IMR-90 (cell line): ENCODE results near the gene LAG3. TPM values are rescaled to one million over a fixed set of nuclear protein-coding genes. Genes with fewer than 3 reads are reported as not detected.

Source experiments
- ATAC-seq: fragments of 200-7000 bp; cut with Tn5 transposase; 2 replicates; pipeline ENCODE4 v1.9.1; 2020; ENCODE audit warnings: low read depth, mild to moderate bottlenecking, moderate library complexity
- BruUV-seq: library from RNA; stranded (reverse); fragments of 400-500 nt; replicated peaks from 2 replicates; lab custom pipeline; 2021; lab: Mats Ljungman, UMichigan
- CTCF ChIA-PET: fragments of 300-600 bp; formaldehyde crosslinking; extraction: SDS; loops from one replicate; lab custom pipeline; 2021; ENCODE audit warnings: antibody characterized with exemption; lab: Yijun Ruan, JAX
- POLR2A ChIA-PET: fragments of 300-600 bp; sonication (Branson Sonifier 250); formaldehyde crosslinking; loops from one replicate; lab custom pipeline; 2022; ENCODE audit warnings: antibody characterized with exemption; ENCODE audit not compliant: unreplicated experiment; lab: Charles Lee
- DNase-seq: peaks from one replicate; pipeline ENCODE4 v3.0.0; 2013
- H2AFZ ChIP-seq: replicated peaks from 2 replicates; pipeline ENCODE3; 2013; ENCODE audit warnings: low read length, mild to moderate bottlenecking; ENCODE audit not compliant: poor library complexity
- H2AK5ac ChIP-seq: 2 replicates; pipeline ENCODE4 v1.6.1; 2013; ENCODE audit warnings: low read depth, low read length, inconsistent platforms
- H2AK9ac ChIP-seq: replicated peaks from 2 replicates; pipeline ENCODE3; 2013; ENCODE audit warnings: mild to moderate bottlenecking, low read depth, low read length, moderate library complexity; ENCODE audit not compliant: poor library complexity
- H2BK120ac ChIP-seq: 2 replicates; pipeline ENCODE4 v1.6.1; 2013; ENCODE audit warnings: low read depth, low read length, inconsistent platforms
- H2BK15ac ChIP-seq: 3 replicates; pipeline ENCODE4 v1.6.1; 2013; ENCODE audit warnings: low read depth, low read length, inconsistent platforms
- H2BK20ac ChIP-seq: 2 replicates; pipeline ENCODE4 v1.6.1; 2013; ENCODE audit warnings: low read depth, mild to moderate bottlenecking, inconsistent platforms, low read length, moderate library complexity
- H2BK5ac ChIP-seq: 2 replicates; pipeline ENCODE4 v1.6.1; 2013; ENCODE audit warnings: mild to moderate bottlenecking, low read depth, low read length, inconsistent platforms; ENCODE audit not compliant: poor library complexity, severe bottlenecking
- H3K14ac ChIP-seq: replicated peaks from 2 replicates; pipeline ENCODE4 v1.6.1; 2013; ENCODE audit warnings: low read depth, low read length, inconsistent platforms
- H3K18ac ChIP-seq: 2 replicates; pipeline ENCODE4 v1.6.1; 2013; ENCODE audit warnings: low read depth, low read length, control low read depth
- H3K23ac ChIP-seq: 2 replicates; pipeline ENCODE4 v1.6.1; 2013; ENCODE audit warnings: low read depth, low read length, inconsistent platforms
- H3K27ac ChIP-seq: 2 replicates; pipeline ENCODE4 v1.5.1; 2013; ENCODE audit warnings: mild to moderate bottlenecking, control low read depth, low read length; ENCODE audit not compliant: insufficient read depth
- H3K27me3 ChIP-seq: 2 replicates; pipeline ENCODE4 v1.6.1; 2013; ENCODE audit warnings: low read length; ENCODE audit not compliant: control insufficient read depth, insufficient read depth
- H3K36me3 ChIP-seq: 2 replicates; pipeline ENCODE4 v1.6.1; 2013; ENCODE audit warnings: low read length, mixed read lengths; ENCODE audit not compliant: control insufficient read depth, insufficient read depth
- H3K4ac ChIP-seq: 2 replicates; pipeline ENCODE4 v1.6.1; 2013; ENCODE audit warnings: low read depth, low read length, inconsistent platforms
- H3K4me1 ChIP-seq: 2 replicates; pipeline ENCODE4 v1.6.1; 2013; ENCODE audit warnings: low read length, mixed read lengths; ENCODE audit not compliant: control insufficient read depth, insufficient read depth
- H3K4me2 ChIP-seq: 2 replicates; pipeline ENCODE4 v1.6.1; 2013; ENCODE audit warnings: low read depth, mild to moderate bottlenecking, control low read depth, low read length, moderate library complexity
- H3K4me3 ChIP-seq: 2 replicates; pipeline ENCODE4 v1.5.1; 2013; ENCODE audit warnings: low read depth, mild to moderate bottlenecking, control low read depth, low read length, moderate library complexity; ENCODE audit not compliant: insufficient read depth
- H3K56ac ChIP-seq: 2 replicates; pipeline ENCODE4 v1.6.1; 2013; ENCODE audit warnings: low read length, inconsistent platforms; ENCODE audit not compliant: insufficient read depth; ENCODE audit errors: extremely low read depth
- H3K79me1 ChIP-seq, 2 experiments: 2 replicates each; pipeline ENCODE4 v1.6.1; 2013; ENCODE audit warnings: low read length in 2 of 2, inconsistent platforms in 1 of 2, low read depth in 1 of 2
- H3K9ac ChIP-seq: 2 replicates; pipeline ENCODE4 v1.6.1; 2013; ENCODE audit warnings: low read depth, low read length, control low read depth
- H3K9me1 ChIP-seq: 2 replicates; pipeline ENCODE4 v1.6.1; 2013; ENCODE audit warnings: low read length, inconsistent platforms; ENCODE audit not compliant: insufficient read depth
- H3K9me3 ChIP-seq: 2 replicates; pipeline ENCODE4 v1.6.1; 2013; ENCODE audit warnings: low read length; ENCODE audit not compliant: control insufficient read depth, insufficient read depth
- H4K20me1 ChIP-seq: 2 replicates; pipeline ENCODE4 v1.6.1; 2013; ENCODE audit warnings: low read length, inconsistent platforms; ENCODE audit not compliant: insufficient read depth
- H4K5ac ChIP-seq: 2 replicates; pipeline ENCODE4 v1.6.1; 2013; ENCODE audit warnings: mild to moderate bottlenecking, low read depth, low read length, control low read depth
- H4K8ac ChIP-seq, 2 experiments: 2 replicates each; pipeline ENCODE4 v1.6.1; 2013; ENCODE audit warnings: low read depth in 2 of 2, low read length in 2 of 2, control low read depth in 1 of 2, inconsistent platforms in 1 of 2
- H4K91ac ChIP-seq: 2 replicates; pipeline ENCODE4 v1.6.1; 2013; ENCODE audit warnings: low read depth, low read length, inconsistent platforms; ENCODE audit not compliant: insufficient read depth
- BHLHE40 ChIP-seq: fragments of 150-350 bp; IDR thresholded peaks from 2 replicates; pipeline ENCODE4 v1.6.1; 2016; ENCODE audit warnings: mild to moderate bottlenecking, low read depth, low read length
- CEBPB ChIP-seq: IDR thresholded peaks from 2 replicates; pipeline ENCODE4 v1.6.1; 2012; ENCODE audit warnings: low read depth, low read length, improper control_type of control experiment
- CHD1 ChIP-seq: IDR thresholded peaks from 2 replicates; pipeline ENCODE4 v1.6.1; 2012; ENCODE audit warnings: low read depth, low read length, improper control_type of control experiment
- CTCF ChIP-seq: conservative IDR thresholded peaks from 2 replicates; pipeline ENCODE4 v1.5.1; 2012; ENCODE audit warnings: mild to moderate bottlenecking, low read depth, low read length, improper control_type of control experiment
- ELK1 ChIP-seq: fragments of 150-350 bp; IDR thresholded peaks from 2 replicates; pipeline ENCODE4 v1.6.1; 2016; ENCODE audit warnings: low read depth, mild to moderate bottlenecking, low read length, moderate library complexity, borderline replicate concordance
- FOS ChIP-seq: fragments of 150-350 bp; IDR thresholded peaks from 2 replicates; pipeline ENCODE4 v1.6.1; 2016; ENCODE audit warnings: low read depth, low read length
- MAFK ChIP-seq: IDR thresholded peaks from 2 replicates; pipeline ENCODE4 v1.6.1; 2012; ENCODE audit warnings: low read depth, low read length, improper control_type of control experiment
- MAZ ChIP-seq: IDR thresholded peaks from 2 replicates; pipeline ENCODE4 v1.6.1; 2012; ENCODE audit warnings: low read depth, mild to moderate bottlenecking, low read length, improper control_type of control experiment, moderate library complexity, borderline replicate concordance
- MXI1 ChIP-seq: IDR thresholded peaks from 2 replicates; pipeline ENCODE4 v1.6.1; 2012; ENCODE audit warnings: low read depth, mild to moderate bottlenecking, low read length, moderate library complexity, borderline replicate concordance
- NFE2L2 ChIP-seq: fragments of 150-350 bp; IDR thresholded peaks from 2 replicates; pipeline ENCODE4 v1.6.1; 2016; ENCODE audit warnings: low read depth, mild to moderate bottlenecking, low read length
- POLR2A ChIP-seq: IDR thresholded peaks from 2 replicates; pipeline ENCODE4 v1.6.1; 2012; ENCODE audit warnings: mild to moderate bottlenecking, low read depth, low read length
- RAD21 ChIP-seq: IDR thresholded peaks from 2 replicates; pipeline ENCODE4 v1.6.1; 2012; ENCODE audit warnings: low read length, improper control_type of control experiment
- RFX5 ChIP-seq: IDR thresholded peaks from 2 replicates; pipeline ENCODE4 v1.8.0; 2012; ENCODE audit warnings: low read depth, mild to moderate bottlenecking, low read length, moderate library complexity
- SMC3 ChIP-seq: fragments of 150-350 bp; IDR thresholded peaks from 2 replicates; pipeline ENCODE4 v1.6.1; 2016; ENCODE audit warnings: low read depth, mild to moderate bottlenecking, antibody characterized with exemption, low read length, moderate library complexity
- WGBS, 2 experiments: methylation state at CpG; one replicate each; pipeline versions ENCODE4 v1.1.5 to v1.1.7; 2013; ENCODE audit warnings: missing lambda C conversion rate in 2 of 2; ENCODE audit not compliant: insufficient read length in 1 of 2; ENCODE audit errors: extremely low coverage in 2 of 2; 5-methylcytosine and 5-hydroxymethylcytosine counted together
- dilution Hi-C: fragments of 300-500 bp; cut with HindIII; formaldehyde crosslinking; loops from one replicate; pipeline ENCODE4 v1.14.3; 2018; ENCODE audit warnings: low sequenced_read_pairs; ENCODE audit not compliant: unreplicated experiment
- in situ Hi-C: fragments of 300-500 bp; cut with MboI; formaldehyde crosslinking; loops from 3 replicates; pipeline ENCODE4 v1.14.3; 2019; ENCODE audit warnings: low sequenced_read_pairs, inconsistent platforms, mixed read lengths
- intact Hi-C: fragments of 100-400 bp; cut with micrococcal nuclease; formaldehyde crosslinking; loops from 2 replicates; pipeline ENCODE4 v1.10.0; 2022
- polyA plus RNA-seq, 3 experiments: library from polyadenylated mRNA; depleted of rRNA; stranded (reverse); fragments of >200 nt; gene quantifications; 2 replicates each; pipeline ENCODE4 v1.2.3, GENCODE V29; 2012; ENCODE audit warnings: low replicate concordance in 1 of 3
- total RNA-seq: library from RNA; depleted of rRNA; stranded (reverse); fragments of >200 nt; gene quantifications from 2 replicates; pipeline ENCODE4 v1.2.3, GENCODE V29; 2012

Gene LAG3
- total and polyA plus RNA-seq, 2 of the 4 experiments (the other 2 are of a cell fraction): 0.41 TPM; not detected in 1

GRCh38 chr12:6782850-6783566, 10.7 kb downstream of the LAG3 start:
- H4K20me1 ChIP-seq: no peaks in the 10 kb centered on the region
- TF ChIP-seq BHLHE40: no peak
- TF ChIP-seq SMC3: no peak
- no peak for TF ChIP-seq RFX5
- no peak for TF ChIP-seq MXI1
- TF ChIP-seq CHD1: no peak
- no peak for TF ChIP-seq POLR2A
- TF ChIP-seq RAD21: no peak
- no peak for TF ChIP-seq CTCF
- no peak for TF ChIP-seq CEBPB
- no peak for TF ChIP-seq NFE2L2
- TF ChIP-seq MAZ: no peak
- no peak for TF ChIP-seq MAFK
- no peak for TF ChIP-seq FOS
- TF ChIP-seq ELK1: no peak
- POLR2A ChIA-PET: no interaction called here
- H4K5ac ChIP-seq: no peak overlapping the region
- no peak overlapping the region for H4K8ac ChIP-seq
- H3K56ac ChIP-seq: no peak overlapping the region
- ATAC-seq (no peak), DNase-seq (no peak)
- H3K14ac ChIP-seq: no peak overlapping the region
- intact Hi-C loops: no loop called here
- no peak overlapping the region for H3K4ac ChIP-seq
- dilution Hi-C loops: no loop called here
- no peak overlapping the region for H2BK20ac ChIP-seq
- H3K4me2 ChIP-seq: no peak overlapping the region
- CTCF ChIA-PET: no interaction called here
- no peak overlapping the region for H3K18ac ChIP-seq
- peak overlapping the region; percentile 73 for H2AFZ ChIP-seq
- no peak overlapping the region for H3K4me3 ChIP-seq
- H4K91ac ChIP-seq: no peak overlapping the region
- H2AK9ac ChIP-seq: peak overlapping the region; percentile 55
- no peak overlapping the region for H2AK5ac ChIP-seq
- no peak overlapping the region for H2BK5ac ChIP-seq
- peaks cover 4% of the 10 kb centered on the region; the same call in 1 of the 2 replicates for H3K4me1 ChIP-seq
- H2BK120ac ChIP-seq: no peak overlapping the region
- no peak overlapping the region for H3K27ac ChIP-seq
- no peak overlapping the region for H3K9ac ChIP-seq
- H3K9me1 ChIP-seq: no peaks in the 10 kb centered on the region
- no TSS peak for BruUV-seq
- no peaks in the 10 kb centered on the region for H3K9me3 ChIP-seq
- no peak overlapping the region for H2BK15ac ChIP-seq
- no CpG with 5 or more reads among the region's 10 CpGs for WGBS, 2 experiments
- no peaks in the 10 kb centered on the region for H3K79me1 ChIP-seq
- H3K27me3 ChIP-seq: no peaks in the 10 kb centered on the region
- H3K36me3 ChIP-seq: no peaks in the 10 kb centered on the region
- no peak overlapping the region for H3K23ac ChIP-seq
- in situ Hi-C loops: no loop called here
